GM23338 (cell line): ENCODE measurements around the gene UCHL1. TPM values are rescaled to one million over a fixed set of nuclear protein-coding genes. Genes with fewer than 3 reads are reported as not detected.

Experiments used
- ATAC-seq: fragments of 200-7000 bp; cut with Tn5 transposase; 3 replicates; pipeline ENCODE4 v1.9.1; 2020
- DNase-seq: peaks from one replicate; pipeline ENCODE4 v3.0.0-alpha.2; 2015; ENCODE audit warnings: low spot score
- H2AFZ ChIP-seq: fragments of 200-600 bp; sonication (generic); 2 replicates; pipeline ENCODE4 v1.8.0; 2016; ENCODE audit warnings: antibody characterized with exemption, mild to moderate bottlenecking, moderate library complexity
- H3F3A ChIP-seq: fragments of 200-600 bp; sonication (generic); replicated peaks from 2 replicates; pipeline ENCODE4 v1.8.0; 2017; ENCODE audit warnings: antibody characterized with exemption, mixed run types, low read depth
- H3K27ac ChIP-seq: fragments of 200-600 bp; sonication (generic); 2 replicates; pipeline ENCODE4 v1.6.1; 2016; ENCODE audit warnings: low read depth
- H3K27me3 ChIP-seq: fragments of 200-600 bp; sonication (generic); 2 replicates; pipeline ENCODE4 v1.8.0; 2016; ENCODE audit warnings: mild to moderate bottlenecking, mixed run types, moderate library complexity; ENCODE audit not compliant: insufficient read depth
- H3K36me3 ChIP-seq: fragments of 200-600 bp; sonication (generic); 2 replicates; pipeline ENCODE4 v1.8.0; 2016; ENCODE audit warnings: mild to moderate bottlenecking; ENCODE audit not compliant: insufficient read depth
- H3K4me1 ChIP-seq: fragments of 200-600 bp; sonication (generic); 2 replicates; pipeline ENCODE4 v1.8.0; 2016; ENCODE audit warnings: mild to moderate bottlenecking, moderate library complexity; ENCODE audit not compliant: insufficient read depth
- H3K4me2 ChIP-seq: fragments of 200-600 bp; sonication (generic); 2 replicates; pipeline ENCODE4 v1.7.1; 2017; ENCODE audit warnings: mixed run types
- H3K4me3 ChIP-seq: fragments of 200-600 bp; sonication (generic); 2 replicates; pipeline ENCODE4 v1.6.1; 2016; ENCODE audit warnings: mixed run types
- H3K79me2 ChIP-seq: fragments of 200-600 bp; sonication (generic); replicated peaks from 2 replicates; pipeline ENCODE4 v1.8.0; 2017; ENCODE audit warnings: mild to moderate bottlenecking; ENCODE audit not compliant: insufficient read depth
- H3K9me2 ChIP-seq: fragments of 200-600 bp; sonication (generic); 2 replicates; pipeline ENCODE4 v1.8.0; 2017; ENCODE audit not compliant: insufficient read depth
- H4K20me1 ChIP-seq: fragments of 200-600 bp; sonication (generic); replicated peaks from 2 replicates; pipeline ENCODE4 v1.8.0; 2017; ENCODE audit warnings: mild to moderate bottlenecking; ENCODE audit not compliant: insufficient read depth
- H3K27ac Mint-ChIP-seq: 2 replicates; pipeline ENCODE4 v1.8.0; 2020; ENCODE audit warnings: inconsistent platforms, mild to moderate bottlenecking, moderate library complexity, mixed read lengths
- H3K27me3 Mint-ChIP-seq: 3 replicates; pipeline ENCODE4 v1.8.0; 2022; ENCODE audit warnings: low read depth, mild to moderate bottlenecking, moderate library complexity, mixed read lengths, inconsistent platforms; ENCODE audit not compliant: insufficient read depth, poor library complexity
- H3K36me3 Mint-ChIP-seq: 3 replicates; pipeline ENCODE4 v1.8.0; 2021; ENCODE audit warnings: low read depth, mild to moderate bottlenecking, inconsistent platforms, moderate library complexity, mixed read lengths
- H3K4me1 Mint-ChIP-seq: 3 replicates; pipeline ENCODE4 v1.8.0; 2020; ENCODE audit warnings: mild to moderate bottlenecking, inconsistent platforms, mixed read lengths
- H3K4me3 Mint-ChIP-seq: 3 replicates; pipeline ENCODE4 v1.8.0; 2021; ENCODE audit warnings: moderate library complexity, mild to moderate bottlenecking, inconsistent platforms, mixed read lengths
- H3K9me3 Mint-ChIP-seq: 3 replicates; pipeline ENCODE4 v1.8.0; 2020; ENCODE audit warnings: moderate library complexity, mild to moderate bottlenecking, inconsistent platforms, mixed read lengths
- CREB1 ChIP-seq: fragments of 250-450 bp; sonication (Bioruptor Pico); IDR thresholded peaks from 2 replicates; pipeline ENCODE4 v1.5.0; 2020; ENCODE audit warnings: low read depth, mild to moderate bottlenecking, moderate library complexity
- EZH2phosphoT487 ChIP-seq: fragments of 200-600 bp; sonication (generic); IDR thresholded peaks from one replicate; pipeline ENCODE4 v1.8.1; 2018; ENCODE audit warnings: antibody characterized with exemption; ENCODE audit not compliant: unreplicated experiment
- JUNB ChIP-seq: IDR thresholded peaks from one replicate; pipeline ENCODE4 v1.6.1; 2016; ENCODE audit warnings: antibody characterized with exemption; ENCODE audit not compliant: unreplicated experiment
- NANOG ChIP-seq: IDR thresholded peaks from 2 replicates; pipeline ENCODE4 v1.6.1; 2016; ENCODE audit warnings: antibody characterized with exemption, borderline replicate concordance
- ZNF114 ChIP-seq: fragments of 250-450 bp; sonication (Bioruptor Pico); IDR thresholded peaks from 2 replicates; pipeline ENCODE4 v1.5.0; 2020; ENCODE audit warnings: mild to moderate bottlenecking, moderate library complexity
- polyA plus RNA-seq: library from polyadenylated mRNA; unstranded; fragments of >200 nt; fragmentation: Nextera tagmentation; extraction: Ambion mirVana; gene quantifications from 2 replicates; pipeline ENCODE4 v1.2.1, GENCODE V29; 2016
- total RNA-seq: library from RNA; depleted of rRNA; stranded (reverse); fragments of >200 nt; shearing (Covaris generic); gene quantifications from 2 replicates; pipeline ENCODE4 v1.2.3, GENCODE V29; 2014
- TF ChIP-seq, protein P1 (sequence below), 2 experiments: fragments of 200-600 bp in 1 of 2; sonication (generic) in 1 of 2; conservative IDR thresholded peaks; 2 replicates each; pipeline versions ENCODE4 v1.5.1 to v1.6.1; 2016 to 2017; ENCODE audit warnings: antibody characterized with exemption in 2 of 2, low read depth in 2 of 2, mild to moderate bottlenecking in 2 of 2, moderate library complexity in 1 of 2
- TF ChIP-seq, protein P2 (sequence below): IDR thresholded peaks from one replicate; pipeline ENCODE4 v1.6.1; 2018; ENCODE audit warnings: antibody characterized with exemption; ENCODE audit not compliant: unreplicated experiment

The UCHL1 gene
- total and polyA plus RNA-seq, 2 experiments from 2014 or later, result 998 to 1,758 TPM

GRCh38 chr4:41264212-41264611 lies 7.5 kb downstream of the UCHL1 start:
- Mint-ChIP-seq H3K9me3 (no peaks in the 10 kb centered on the region), H3K36me3 (peaks cover 99% of the 10 kb centered on the region), H3K27me3 (no peaks in the 10 kb centered on the region), H3K27ac (no peak overlapping the region), H3K4me3 (no peak overlapping the region), H3K4me1 (peaks cover 5% of the 10 kb centered on the region; the same call in 1 of the 3 replicates)
- Histone ChIP-seq H3K27me3 (no peaks in the 10 kb centered on the region), H2AFZ (no peak overlapping the region), H3K4me1 (0 out of 2 replicates have a peak, but pooled peaks cover 2% of the 10 kb centered on the region), H4K20me1 (peaks cover 50% of the 10 kb centered on the region), H3K4me2 (no peak overlapping the region), H3K79me2 (peaks cover 19% of the 10 kb centered on the region), H3F3A (peaks cover 82% of the 10 kb centered on the region), H3K27ac (peak overlapping the region; percentile 15; the same call in 1 of the 2 replicates), H3K4me3 (no peak overlapping the region), H3K9me2 (no peaks in the 10 kb centered on the region), H3K36me3 (peaks cover 86% of the 10 kb centered on the region)
- DNase-seq, result no peak
- no peak for ATAC-seq
- TF ChIP-seq CREB1 (CRISPR knock-in tag) (no peak), ZNF114 (no peak), NANOG (no peak)

DNA sequence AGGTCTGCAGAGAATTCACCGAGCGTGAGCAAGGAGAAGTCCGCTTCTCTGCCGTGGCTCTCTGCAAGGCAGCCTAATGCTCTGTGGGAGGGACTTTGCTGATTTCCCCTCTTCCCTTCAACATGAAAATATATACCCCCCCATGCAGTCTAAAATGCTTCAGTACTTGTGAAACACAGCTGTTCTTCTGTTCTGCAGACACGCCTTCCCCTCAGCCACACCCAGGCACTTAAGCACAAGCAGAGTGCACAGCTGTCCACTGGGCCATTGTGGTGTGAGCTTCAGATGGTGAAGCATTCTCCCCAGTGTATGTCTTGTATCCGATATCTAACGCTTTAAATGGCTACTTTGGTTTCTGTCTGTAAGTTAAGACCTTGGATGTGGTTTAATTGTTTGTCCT lies 11.3 kb downstream of the UCHL1 start:
- Histone ChIP-seq H3F3A (peaks cover 52% of the 10 kb centered on the region), H3K27ac (peak overlapping the region; percentile 89; the same call in 1 of the 2 replicates), H3K79me2 (no peaks in the 10 kb centered on the region), H3K4me2 (no peak overlapping the region), H2AFZ (no peak overlapping the region), H3K4me1 (no peaks in the 10 kb centered on the region), H3K9me2 (no peaks in the 10 kb centered on the region), H3K27me3 (no peaks in the 10 kb centered on the region), H3K36me3 (peaks cover 49% of the 10 kb centered on the region), H3K4me3 (no peak overlapping the region), H4K20me1 (peaks cover 29% of the 10 kb centered on the region)
- no peak overlapping the region for H3K27ac Mint-ChIP-seq
- peaks cover 3% of the 10 kb centered on the region; the same call in 2 of the 3 replicates for H3K9me3 Mint-ChIP-seq
- no peaks in the 10 kb centered on the region for H3K4me1 Mint-ChIP-seq
- no peak for DNase-seq
- peaks cover 2% of the 10 kb centered on the region for H3K27me3 Mint-ChIP-seq
- peaks cover 71% of the 10 kb centered on the region for H3K36me3 Mint-ChIP-seq
- TF ChIP-seq, protein P1, sequence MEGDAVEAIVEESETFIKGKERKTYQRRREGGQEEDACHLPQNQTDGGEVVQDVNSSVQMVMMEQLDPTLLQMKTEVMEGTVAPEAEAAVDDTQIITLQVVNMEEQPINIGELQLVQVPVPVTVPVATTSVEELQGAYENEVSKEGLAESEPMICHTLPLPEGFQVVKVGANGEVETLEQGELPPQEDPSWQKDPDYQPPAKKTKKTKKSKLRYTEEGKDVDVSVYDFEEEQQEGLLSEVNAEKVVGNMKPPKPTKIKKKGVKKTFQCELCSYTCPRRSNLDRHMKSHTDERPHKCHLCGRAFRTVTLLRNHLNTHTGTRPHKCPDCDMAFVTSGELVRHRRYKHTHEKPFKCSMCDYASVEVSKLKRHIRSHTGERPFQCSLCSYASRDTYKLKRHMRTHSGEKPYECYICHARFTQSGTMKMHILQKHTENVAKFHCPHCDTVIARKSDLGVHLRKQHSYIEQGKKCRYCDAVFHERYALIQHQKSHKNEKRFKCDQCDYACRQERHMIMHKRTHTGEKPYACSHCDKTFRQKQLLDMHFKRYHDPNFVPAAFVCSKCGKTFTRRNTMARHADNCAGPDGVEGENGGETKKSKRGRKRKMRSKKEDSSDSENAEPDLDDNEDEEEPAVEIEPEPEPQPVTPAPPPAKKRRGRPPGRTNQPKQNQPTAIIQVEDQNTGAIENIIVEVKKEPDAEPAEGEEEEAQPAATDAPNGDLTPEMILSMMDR (conservative IDR thresholded peaks at IDR 0.05; ENCODE audit: low read depth in 2 of 2), result no peak
- TF ChIP-seq ZNF114 (no peak), CREB1 (CRISPR knock-in tag) (no peak), JUNB (no peak), EZH2phosphoT487 (no peak), NANOG (no peak)
- TF ChIP-seq, protein P2, sequence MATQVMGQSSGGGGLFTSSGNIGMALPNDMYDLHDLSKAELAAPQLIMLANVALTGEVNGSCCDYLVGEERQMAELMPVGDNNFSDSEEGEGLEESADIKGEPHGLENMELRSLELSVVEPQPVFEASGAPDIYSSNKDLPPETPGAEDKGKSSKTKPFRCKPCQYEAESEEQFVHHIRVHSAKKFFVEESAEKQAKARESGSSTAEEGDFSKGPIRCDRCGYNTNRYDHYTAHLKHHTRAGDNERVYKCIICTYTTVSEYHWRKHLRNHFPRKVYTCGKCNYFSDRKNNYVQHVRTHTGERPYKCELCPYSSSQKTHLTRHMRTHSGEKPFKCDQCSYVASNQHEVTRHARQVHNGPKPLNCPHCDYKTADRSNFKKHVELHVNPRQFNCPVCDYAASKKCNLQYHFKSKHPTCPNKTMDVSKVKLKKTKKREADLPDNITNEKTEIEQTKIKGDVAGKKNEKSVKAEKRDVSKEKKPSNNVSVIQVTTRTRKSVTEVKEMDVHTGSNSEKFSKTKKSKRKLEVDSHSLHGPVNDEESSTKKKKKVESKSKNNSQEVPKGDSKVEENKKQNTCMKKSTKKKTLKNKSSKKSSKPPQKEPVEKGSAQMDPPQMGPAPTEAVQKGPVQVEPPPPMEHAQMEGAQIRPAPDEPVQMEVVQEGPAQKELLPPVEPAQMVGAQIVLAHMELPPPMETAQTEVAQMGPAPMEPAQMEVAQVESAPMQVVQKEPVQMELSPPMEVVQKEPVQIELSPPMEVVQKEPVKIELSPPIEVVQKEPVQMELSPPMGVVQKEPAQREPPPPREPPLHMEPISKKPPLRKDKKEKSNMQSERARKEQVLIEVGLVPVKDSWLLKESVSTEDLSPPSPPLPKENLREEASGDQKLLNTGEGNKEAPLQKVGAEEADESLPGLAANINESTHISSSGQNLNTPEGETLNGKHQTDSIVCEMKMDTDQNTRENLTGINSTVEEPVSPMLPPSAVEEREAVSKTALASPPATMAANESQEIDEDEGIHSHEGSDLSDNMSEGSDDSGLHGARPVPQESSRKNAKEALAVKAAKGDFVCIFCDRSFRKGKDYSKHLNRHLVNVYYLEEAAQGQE, result no peak
- ATAC-seq, result no peak; the same call in 2 of the 3 replicates
- no peak overlapping the region for H3K4me3 Mint-ChIP-seq
